Measurements from ENCODE around the gene CNTNAP2.

DNA sequence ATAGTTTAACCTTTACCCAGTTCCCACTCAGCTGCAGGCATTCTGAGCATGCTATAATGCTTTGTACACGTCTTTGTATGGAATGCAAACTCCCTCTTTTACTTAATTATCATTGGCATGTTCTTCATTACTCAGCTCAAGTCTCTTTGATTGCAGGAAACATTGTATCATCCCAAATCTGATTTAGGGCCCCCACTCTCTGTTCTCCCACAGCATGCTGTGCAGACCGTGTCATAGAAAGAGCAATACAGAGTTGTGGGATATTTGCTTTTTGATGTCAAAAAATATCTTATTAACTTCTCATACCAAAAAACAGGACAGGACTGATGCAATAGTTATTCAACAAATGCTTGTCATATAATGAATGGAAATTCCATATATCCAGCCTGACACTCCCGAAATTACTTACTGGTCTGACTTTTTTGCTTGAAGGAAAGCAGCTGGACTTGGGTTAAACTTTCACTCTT is 1392.5 kb downstream of the CNTNAP2 start:
- TF ChIP-seq, protein P1, sequence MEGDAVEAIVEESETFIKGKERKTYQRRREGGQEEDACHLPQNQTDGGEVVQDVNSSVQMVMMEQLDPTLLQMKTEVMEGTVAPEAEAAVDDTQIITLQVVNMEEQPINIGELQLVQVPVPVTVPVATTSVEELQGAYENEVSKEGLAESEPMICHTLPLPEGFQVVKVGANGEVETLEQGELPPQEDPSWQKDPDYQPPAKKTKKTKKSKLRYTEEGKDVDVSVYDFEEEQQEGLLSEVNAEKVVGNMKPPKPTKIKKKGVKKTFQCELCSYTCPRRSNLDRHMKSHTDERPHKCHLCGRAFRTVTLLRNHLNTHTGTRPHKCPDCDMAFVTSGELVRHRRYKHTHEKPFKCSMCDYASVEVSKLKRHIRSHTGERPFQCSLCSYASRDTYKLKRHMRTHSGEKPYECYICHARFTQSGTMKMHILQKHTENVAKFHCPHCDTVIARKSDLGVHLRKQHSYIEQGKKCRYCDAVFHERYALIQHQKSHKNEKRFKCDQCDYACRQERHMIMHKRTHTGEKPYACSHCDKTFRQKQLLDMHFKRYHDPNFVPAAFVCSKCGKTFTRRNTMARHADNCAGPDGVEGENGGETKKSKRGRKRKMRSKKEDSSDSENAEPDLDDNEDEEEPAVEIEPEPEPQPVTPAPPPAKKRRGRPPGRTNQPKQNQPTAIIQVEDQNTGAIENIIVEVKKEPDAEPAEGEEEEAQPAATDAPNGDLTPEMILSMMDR (conservative IDR thresholded peaks at IDR 0.05; ENCODE audit: low read length), result no peak
- TF ChIP-seq EZH2phosphoT487 (IDR thresholded peaks at IDR 0.05; ENCODE audit: borderline replicate concordance, low read depth, low read length), result no peak
